Colonic mucosa (tissue), 4 donors: ENCODE results near the gene AGER. TPM values are rescaled to one million over a fixed set of nuclear protein-coding genes. Genes with fewer than 3 reads are reported as not detected.
"Not testable (repeated sequence)": the region's sequence is repeated elsewhere in the genome, so short reads cannot be mapped to it uniquely, and the experiment has no call there.

Experiments
- DNase-seq: peaks from one replicate; pipeline ENCODE4 v3.0.0-alpha.2; 2020
- H3K27ac ChIP-seq: fragments of 200-600 bp; one replicate; pipeline ENCODE4 v1.8.0; 2021
- H3K27me3 ChIP-seq: fragments of 200-600 bp; one replicate; pipeline ENCODE4 v1.8.0; 2021
- H3K36me3 ChIP-seq: fragments of 200-600 bp; one replicate; pipeline ENCODE4 v1.8.0; 2021
- H3K4me1 ChIP-seq: fragments of 200-600 bp; one replicate; pipeline ENCODE4 v1.8.0; 2021; ENCODE audit warnings: mild to moderate bottlenecking
- H3K4me3 ChIP-seq: fragments of 200-600 bp; one replicate; pipeline ENCODE4 v1.8.0; 2021
- H3K9ac ChIP-seq, 2 donors: one replicate each; pipeline ENCODE4 v1.7.0; 2013; ENCODE audit warnings: control low read depth in 2 of 2, low read depth in 2 of 2, low read length in 2 of 2
- H3K9me3 ChIP-seq: fragments of 200-600 bp; one replicate; pipeline ENCODE4 v1.8.0; 2021
- intact Hi-C: fragments of 100-400 bp; cut with DNase I; formaldehyde crosslinking; loops from one replicate; pipeline ENCODE4 v1.14.1; 2022
- total RNA-seq, 2 donors: library from RNA; stranded (reverse); fragmentation: NEBNext Ultra II Directional in 1 of 2; extraction: Animal tissue kit (Norgen Biotek cat#: 25700) in 1 of 2; gene quantifications; one replicate each; pipeline ENCODE4 v1.2.1, GENCODE V29; 2021
- TF ChIP-seq, protein P1 (sequence below): fragments of 200-600 bp; IDR thresholded peaks from one replicate; pipeline ENCODE4 v1.8.0; 2022; ENCODE audit warnings: antibody characterized with exemption, mild to moderate bottlenecking
- donor health status: healthy.
- donor health status: DM: no; HTN: no; CAD: no.
- donor health status: DM: no; HTN: no; CAD: no.

AGER gene
- total RNA-seq, 2 donors from 2014 or later, result 4.1 to 10.1 TPM

DNA sequence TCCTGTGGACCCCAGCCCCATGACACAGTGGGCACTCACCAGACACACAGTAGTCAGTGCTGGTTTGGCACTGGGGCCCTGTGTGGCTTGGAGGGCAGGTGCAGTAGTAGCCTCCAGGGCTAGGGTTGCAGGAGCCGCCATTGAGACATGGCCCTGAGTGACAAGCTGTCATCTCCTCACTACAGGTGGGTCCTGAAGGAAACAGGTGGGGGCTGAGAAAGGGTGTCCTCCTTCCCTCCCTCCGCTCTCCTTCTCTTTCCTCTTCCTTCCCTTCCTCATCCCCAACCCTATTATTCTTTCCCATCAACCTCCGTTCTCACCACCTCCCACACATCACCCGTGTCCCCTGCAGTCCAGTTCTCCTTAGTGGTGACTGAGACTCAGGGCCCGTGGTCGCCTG lies 29.6 kb upstream of the AGER start:
- H3K4me1 ChIP-seq, result no peaks in the 10 kb centered on the region
- no peaks in the 10 kb centered on the region for H3K36me3 ChIP-seq
- TF ChIP-seq, protein P1, sequence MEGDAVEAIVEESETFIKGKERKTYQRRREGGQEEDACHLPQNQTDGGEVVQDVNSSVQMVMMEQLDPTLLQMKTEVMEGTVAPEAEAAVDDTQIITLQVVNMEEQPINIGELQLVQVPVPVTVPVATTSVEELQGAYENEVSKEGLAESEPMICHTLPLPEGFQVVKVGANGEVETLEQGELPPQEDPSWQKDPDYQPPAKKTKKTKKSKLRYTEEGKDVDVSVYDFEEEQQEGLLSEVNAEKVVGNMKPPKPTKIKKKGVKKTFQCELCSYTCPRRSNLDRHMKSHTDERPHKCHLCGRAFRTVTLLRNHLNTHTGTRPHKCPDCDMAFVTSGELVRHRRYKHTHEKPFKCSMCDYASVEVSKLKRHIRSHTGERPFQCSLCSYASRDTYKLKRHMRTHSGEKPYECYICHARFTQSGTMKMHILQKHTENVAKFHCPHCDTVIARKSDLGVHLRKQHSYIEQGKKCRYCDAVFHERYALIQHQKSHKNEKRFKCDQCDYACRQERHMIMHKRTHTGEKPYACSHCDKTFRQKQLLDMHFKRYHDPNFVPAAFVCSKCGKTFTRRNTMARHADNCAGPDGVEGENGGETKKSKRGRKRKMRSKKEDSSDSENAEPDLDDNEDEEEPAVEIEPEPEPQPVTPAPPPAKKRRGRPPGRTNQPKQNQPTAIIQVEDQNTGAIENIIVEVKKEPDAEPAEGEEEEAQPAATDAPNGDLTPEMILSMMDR, result no peak
- H3K4me3 ChIP-seq, result no peak overlapping the region
- intact Hi-C loops, result no loop called here
- H3K27me3 ChIP-seq, result no peaks in the 10 kb centered on the region
- H3K27ac ChIP-seq, result no peak overlapping the region
- no peak overlapping the region for H3K9ac ChIP-seq
- no peaks in the 10 kb centered on the region for H3K9me3 ChIP-seq
- no peak for DNase-seq

DNA sequence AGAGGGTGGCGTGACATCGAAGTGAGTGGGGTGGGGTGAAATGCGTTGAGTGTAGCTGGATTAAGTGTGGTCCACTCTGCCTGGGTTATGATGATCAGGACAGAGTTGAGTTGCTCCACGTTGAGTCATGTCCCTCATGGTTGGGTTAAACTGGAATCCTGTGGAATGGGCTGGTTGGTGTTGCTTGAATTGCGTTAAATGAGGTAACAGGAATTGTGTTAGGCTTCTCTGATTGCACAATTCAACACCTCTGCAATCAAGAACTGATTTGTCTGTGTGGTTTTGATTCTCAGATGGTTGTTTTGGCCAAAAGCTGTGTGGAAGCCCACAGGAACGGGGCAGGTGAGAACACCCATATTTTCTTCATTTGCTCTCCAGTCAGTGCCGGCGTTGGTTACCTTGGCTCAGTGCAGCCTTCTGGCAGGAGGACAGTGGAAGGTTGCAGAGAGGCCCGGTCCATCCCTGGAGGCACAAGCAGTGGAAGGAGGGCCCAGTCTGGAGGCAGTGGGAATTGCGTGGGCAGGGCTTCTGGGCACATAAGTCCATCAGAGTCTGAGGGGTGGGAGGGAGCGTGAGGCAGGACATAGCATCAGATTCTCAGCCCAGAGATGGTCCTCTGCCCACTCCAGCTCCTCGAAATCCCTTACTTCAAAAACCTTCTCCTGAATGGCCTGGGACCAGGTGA lies 28.2 kb upstream of the AGER start:
- DNase-seq, result no peak
- TF ChIP-seq, protein P1, result no peak
- no peak overlapping the region for H3K9ac ChIP-seq
- H3K4me3 ChIP-seq, result no peak overlapping the region
- H3K9me3 ChIP-seq, result no peaks in the 10 kb centered on the region
- intact Hi-C loops, result no loop called here
- no peaks in the 10 kb centered on the region for H3K4me1 ChIP-seq
- H3K27me3 ChIP-seq, result no peaks in the 10 kb centered on the region
- no peak overlapping the region for H3K27ac ChIP-seq
- H3K36me3 ChIP-seq, result no peaks in the 10 kb centered on the region

DNA sequence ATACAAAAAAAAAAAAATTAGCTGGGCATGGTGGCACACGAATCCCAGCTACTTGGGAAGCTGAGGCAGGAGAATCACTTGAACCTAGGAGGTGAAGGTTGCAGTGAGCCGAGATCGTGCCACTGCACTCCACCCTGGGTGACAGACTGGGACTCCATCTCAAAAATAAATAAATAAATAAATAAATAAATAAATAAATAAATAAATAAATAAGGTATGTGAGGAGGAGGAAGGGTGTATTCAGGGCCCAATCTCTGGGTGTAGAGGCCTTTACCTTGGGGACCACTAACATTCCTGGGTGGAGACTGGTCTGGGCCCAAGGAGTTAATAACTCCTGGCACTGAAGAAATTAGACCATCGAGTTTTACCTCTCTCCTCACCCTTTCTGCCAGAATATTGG lies 27.4 kb upstream of the AGER start:
- H3K9ac ChIP-seq, H3K36me3 ChIP-seq, H3K9me3 ChIP-seq, H3K27me3 ChIP-seq, DNase-seq, H3K4me1 ChIP-seq, H3K4me3 ChIP-seq, H3K27ac ChIP-seq, intact Hi-C loops: not testable (repeated sequence)

DNA sequence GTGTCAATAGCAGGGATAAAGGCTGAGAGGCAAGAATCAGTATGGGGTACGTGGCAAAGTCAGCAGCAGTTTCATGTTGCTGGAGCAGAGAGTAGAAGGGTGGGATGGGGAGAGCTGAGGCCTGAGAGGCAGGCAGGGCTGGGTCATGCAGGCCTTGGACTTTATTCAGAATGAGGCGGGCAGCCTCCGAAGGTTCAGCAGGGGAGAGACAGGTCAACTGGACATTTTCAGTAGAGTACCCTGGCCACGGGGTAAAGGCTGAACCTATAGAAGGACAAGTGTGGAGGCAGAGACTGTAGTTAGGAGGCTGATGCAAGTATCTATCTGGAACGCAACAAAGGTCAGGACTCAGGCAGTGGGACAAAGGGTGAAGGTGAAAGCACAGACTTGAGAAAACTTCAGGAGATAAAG lies 26.1 kb upstream of the AGER start:
- no peak for DNase-seq
- no peaks in the 10 kb centered on the region for H3K9me3 ChIP-seq
- intact Hi-C loops, result no loop called here
- H3K4me3 ChIP-seq, result no peak overlapping the region
- H3K4me1 ChIP-seq, result no peaks in the 10 kb centered on the region
- H3K27ac ChIP-seq, result no peak overlapping the region
- no peaks in the 10 kb centered on the region for H3K36me3 ChIP-seq
- TF ChIP-seq, protein P1, result no peak
- no peaks in the 10 kb centered on the region for H3K27me3 ChIP-seq
- no peak overlapping the region for H3K9ac ChIP-seq

DNA sequence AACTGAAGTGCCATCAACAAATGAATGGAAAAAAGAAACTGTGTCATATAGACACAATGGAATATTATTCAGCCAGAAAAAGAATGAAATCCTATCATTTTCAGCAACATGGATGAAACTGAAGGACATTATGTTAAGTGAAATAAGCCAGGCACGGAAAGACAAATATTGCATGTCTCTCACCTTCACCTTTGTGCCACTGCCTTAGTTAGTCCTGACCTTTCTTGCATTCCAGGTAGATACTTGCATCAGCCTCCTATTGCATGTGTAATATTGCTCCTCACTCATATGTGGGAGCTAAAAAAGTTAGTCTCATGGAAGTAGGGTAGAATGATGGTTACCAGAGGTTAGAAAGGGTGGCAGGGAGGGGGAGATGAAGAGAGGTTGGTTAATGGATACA lies 24.9 kb upstream of the AGER start:
- intact Hi-C loops, result no loop called here
- TF ChIP-seq, protein P1, result no peak
- H3K27me3 ChIP-seq, result no peaks in the 10 kb centered on the region

DNA sequence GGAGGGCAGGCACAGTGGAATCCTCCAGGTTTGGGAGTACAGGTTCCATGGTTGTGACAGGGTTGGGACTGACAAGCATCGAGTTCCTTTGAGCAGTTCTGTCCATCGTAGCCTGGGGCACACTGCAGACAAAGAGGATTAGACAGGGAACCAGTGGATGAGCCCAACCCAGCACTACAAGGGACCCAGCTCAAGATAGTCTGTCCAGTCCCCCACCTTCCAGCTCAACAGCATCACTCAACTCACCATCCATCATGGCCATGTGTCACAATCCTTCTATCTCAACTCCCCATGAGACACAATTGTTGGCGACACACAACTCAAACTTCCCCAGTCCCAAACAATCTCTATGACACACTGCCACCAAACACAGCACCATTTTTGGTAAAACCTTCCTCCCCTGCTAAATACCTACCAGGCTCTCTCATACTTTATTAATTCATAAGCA lies 20.2 kb upstream of the AGER start:
- Histone ChIP-seq H3K36me3 (no peaks in the 10 kb centered on the region), H3K4me3 (no peak overlapping the region), H3K9me3 (no peaks in the 10 kb centered on the region), H3K27me3 (no peaks in the 10 kb centered on the region), H3K27ac (no peak overlapping the region), H3K9ac (no peak overlapping the region), H3K4me1 (no peaks in the 10 kb centered on the region)
- intact Hi-C loops, result no loop called here
- TF ChIP-seq, protein P1, result no peak
- no peak for DNase-seq

More for the DNA sequence above, 24.9 kb upstream of the AGER start:
- no peak for DNase-seq
- Histone ChIP-seq H3K4me1 (no peaks in the 10 kb centered on the region), H3K9ac (no peak overlapping the region), H3K36me3 (no peaks in the 10 kb centered on the region), H3K27ac (no peak overlapping the region), H3K4me3 (no peak overlapping the region), H3K9me3 (no peaks in the 10 kb centered on the region)
